Measurements from ENCODE around the gene PRSS1. TPM values are rescaled to one million over a fixed set of nuclear protein-coding genes. Genes with fewer than 3 reads are reported as not detected.
"Not testable (repeated sequence)": the region's sequence is repeated elsewhere in the genome, so short reads cannot be mapped to it uniquely, and the experiment has no call there.

Gene PRSS1
- total RNA-seq, 4 donors from 2014 or later: 1.0 TPM; not detected in 3

GRCh38 chr7:142750321-142750938 is 1.2 kb downstream of the PRSS1 start:
- H3K27me3 ChIP-seq: no peaks in the 10 kb centered on the region
- TF ChIP-seq, protein P1, sequence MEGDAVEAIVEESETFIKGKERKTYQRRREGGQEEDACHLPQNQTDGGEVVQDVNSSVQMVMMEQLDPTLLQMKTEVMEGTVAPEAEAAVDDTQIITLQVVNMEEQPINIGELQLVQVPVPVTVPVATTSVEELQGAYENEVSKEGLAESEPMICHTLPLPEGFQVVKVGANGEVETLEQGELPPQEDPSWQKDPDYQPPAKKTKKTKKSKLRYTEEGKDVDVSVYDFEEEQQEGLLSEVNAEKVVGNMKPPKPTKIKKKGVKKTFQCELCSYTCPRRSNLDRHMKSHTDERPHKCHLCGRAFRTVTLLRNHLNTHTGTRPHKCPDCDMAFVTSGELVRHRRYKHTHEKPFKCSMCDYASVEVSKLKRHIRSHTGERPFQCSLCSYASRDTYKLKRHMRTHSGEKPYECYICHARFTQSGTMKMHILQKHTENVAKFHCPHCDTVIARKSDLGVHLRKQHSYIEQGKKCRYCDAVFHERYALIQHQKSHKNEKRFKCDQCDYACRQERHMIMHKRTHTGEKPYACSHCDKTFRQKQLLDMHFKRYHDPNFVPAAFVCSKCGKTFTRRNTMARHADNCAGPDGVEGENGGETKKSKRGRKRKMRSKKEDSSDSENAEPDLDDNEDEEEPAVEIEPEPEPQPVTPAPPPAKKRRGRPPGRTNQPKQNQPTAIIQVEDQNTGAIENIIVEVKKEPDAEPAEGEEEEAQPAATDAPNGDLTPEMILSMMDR (IDR thresholded peaks at IDR 0.05): no peak
- TF ChIP-seq POLR2A (IDR thresholded peaks at IDR 0.05): no peak
- intact Hi-C loops (cut with DNase I; ENCODE audit: low total_unique reads): no loop called here

DNA sequence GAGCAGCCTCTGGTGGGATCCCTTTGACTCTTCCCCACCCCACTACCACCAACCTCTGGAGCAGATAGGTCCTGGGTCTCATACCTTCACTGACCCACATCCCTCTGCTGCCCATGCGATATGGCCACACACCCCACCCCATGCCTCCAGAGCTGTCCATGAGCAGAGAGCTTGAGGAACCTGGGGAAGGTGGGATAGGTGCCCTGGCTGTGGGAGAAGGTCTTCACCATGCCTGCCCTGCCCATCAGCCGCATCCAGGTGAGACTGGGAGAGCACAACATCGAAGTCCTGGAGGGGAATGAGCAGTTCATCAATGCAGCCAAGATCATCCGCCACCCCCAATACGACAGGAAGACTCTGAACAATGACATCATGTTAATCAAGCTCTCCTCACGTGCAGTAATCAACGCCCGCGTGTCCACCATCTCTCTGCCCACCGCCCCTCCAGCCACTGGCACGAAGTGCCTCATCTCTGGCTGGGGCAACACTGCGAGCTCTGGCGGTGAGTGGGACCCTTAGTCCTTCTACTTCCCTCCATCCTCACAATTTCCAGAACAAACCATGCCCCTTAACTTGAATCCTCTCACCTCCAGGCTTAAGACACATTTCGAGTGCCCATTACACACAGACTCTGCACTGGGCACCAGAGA is 2.4 kb downstream of the PRSS1 start:
- DNase-seq; H3K4me1 ChIP-seq; H3K36me3 ChIP-seq; H3K9me3 ChIP-seq; intact Hi-C loops (cut with DNase I; ENCODE audit: low total_unique reads); H3K27ac ChIP-seq; H3K27me3 ChIP-seq; H3K4me3 ChIP-seq: not testable (repeated sequence)

More at GRCh38 chr7:142750321-142750938, 1.2 kb downstream of the PRSS1 start:
- no peak overlapping the region for H3K27ac ChIP-seq
- H3K4me3 ChIP-seq: no peak overlapping the region
- H3K36me3 ChIP-seq: no peaks in the 10 kb centered on the region
- H3K9me3 ChIP-seq: no peaks in the 10 kb centered on the region
- H3K4me1 ChIP-seq: no peaks in the 10 kb centered on the region
- DNase-seq: no peak

- no peaks in the 10 kb centered on the region for H3K9me3 ChIP-seq
- H3K4me1 ChIP-seq: no peaks in the 10 kb centered on the region
- DNase-seq: no peak
- intact Hi-C loops (cut with DNase I; ENCODE audit: low total_unique reads): no loop called here
- no peak overlapping the region for H3K4me3 ChIP-seq
- H3K27me3 ChIP-seq: no peaks in the 10 kb centered on the region
- no peaks in the 10 kb centered on the region for H3K36me3 ChIP-seq
- H3K27ac ChIP-seq: no peak overlapping the region
- TF ChIP-seq, protein P1 (IDR thresholded peaks at IDR 0.05): no peak
- no peak for TF ChIP-seq POLR2A (IDR thresholded peaks at IDR 0.05)
Observed at GRCh38 chr7:142752376-142753225, 3.3 kb downstream of the PRSS1 start.

GRCh38 chr7:142753366-142753765 is 4.1 kb downstream of the PRSS1 start:
- intact Hi-C loops (cut with DNase I; ENCODE audit: low total_unique reads): no loop called here
- no peak overlapping the region for H3K27ac ChIP-seq
- H3K36me3 ChIP-seq: no peaks in the 10 kb centered on the region
- TF ChIP-seq POLR2A (IDR thresholded peaks at IDR 0.05): no peak
- TF ChIP-seq, protein P1 (IDR thresholded peaks at IDR 0.05): no peak
- H3K4me1 ChIP-seq: no peaks in the 10 kb centered on the region
- no peak for DNase-seq
- no peaks in the 10 kb centered on the region for H3K27me3 ChIP-seq
- H3K9me3 ChIP-seq: no peaks in the 10 kb centered on the region
- H3K4me3 ChIP-seq: no peak overlapping the region

DNA sequence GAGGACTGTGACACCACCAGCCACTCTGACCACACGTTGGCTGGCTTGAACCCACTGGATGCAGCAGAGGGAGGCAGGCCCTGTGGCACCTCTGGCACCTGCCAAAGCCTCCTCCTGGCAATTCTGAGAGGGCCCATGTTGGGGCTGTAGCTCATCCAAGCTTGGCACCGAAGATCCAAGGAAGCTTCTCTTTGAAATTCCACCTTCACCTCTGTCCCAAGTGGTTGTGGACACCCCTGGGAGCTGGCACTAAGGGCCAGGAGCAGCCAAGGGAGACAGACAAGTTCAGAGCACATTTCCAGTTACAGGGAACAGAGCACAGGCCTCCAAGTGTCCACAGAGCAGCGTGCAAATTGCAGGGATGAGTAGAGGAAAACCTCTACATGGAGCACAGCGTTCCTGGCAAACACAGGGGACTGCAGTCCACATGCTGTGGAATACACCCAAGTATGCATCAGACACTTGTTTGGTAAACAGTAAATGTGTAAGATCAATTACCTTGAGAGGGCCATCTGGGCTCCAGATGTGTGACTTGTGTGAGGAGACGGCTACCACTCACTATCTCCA is 4.7 kb downstream of the PRSS1 start:
- H3K36me3 ChIP-seq; H3K4me3 ChIP-seq; H3K4me1 ChIP-seq; H3K27ac ChIP-seq; DNase-seq; H3K27me3 ChIP-seq; intact Hi-C loops (cut with DNase I; ENCODE audit: low total_unique reads); H3K9me3 ChIP-seq: not testable (repeated sequence)

Data from uterus (tissue), 4 donors.